Uterus (tissue), 2 donors: ENCODE measurements around the gene FLYWCH2.

Experiments
- CTCF ChIP-seq, 4 experiments: fragments of 200-600 bp in 2 of 4; fragments of 450-650 bp in 2 of 4; sonication (generic) in 2 of 4; IDR thresholded peaks; one replicate each; pipeline ENCODE4 v1.5.1; 2016 to 2019; ENCODE audit warnings: antibody characterized with exemption in 4 of 4, mild to moderate bottlenecking in 2 of 4, moderate library complexity in 1 of 4
- POLR2A ChIP-seq, 2 donors: fragments of 450-650 bp; IDR thresholded peaks; one replicate each; pipeline ENCODE4 v1.6.1; 2016; ENCODE audit warnings: antibody characterized with exemption in 2 of 2, mild to moderate bottlenecking in 1 of 2, moderate library complexity in 1 of 2

GRCh38 chr16:2866431-2866830 is 16.6 kb upstream of the FLYWCH2 start:
- TF ChIP-seq POLR2A (IDR thresholded peaks at IDR 0.05): no peak
- no peak for TF ChIP-seq CTCF (IDR thresholded peaks at IDR 0.05)
